Activated CD4-positive, alpha-beta T cell treated with anti-CD3 and anti-CD28 coated beads for 36 hours (primary cell): ENCODE data around the gene CASQ2. TPM values are rescaled to one million over a fixed set of nuclear protein-coding genes. Genes with fewer than 3 reads are reported as not detected.

ENCODE experiments used
- ATAC-seq: fragments of 200-7000 bp; cut with Tn5 transposase; one replicate; pipeline ENCODE4 v1.10.0; 2021; ENCODE audit warnings: mild to moderate bottlenecking, moderate library complexity
- CTCF ChIA-PET: fragments of 350-600 bp; sonication (Branson Sonifier 250); formaldehyde crosslinking; loops from one replicate; lab custom pipeline; 2021; ENCODE audit warnings: antibody characterized with exemption; lab: Charles Lee
- POLR2A ChIA-PET: fragments of 350-600 bp; sonication (Branson Sonifier 250); formaldehyde crosslinking; loops from one replicate; lab custom pipeline; 2021; ENCODE audit warnings: antibody characterized with exemption, inconsistent platforms; lab: Charles Lee
- DNase-seq: peaks from one replicate; pipeline ENCODE4 v3.0.0-alpha.2; 2020
- H3K27ac Mint-ChIP-seq: one replicate; pipeline ENCODE4 v1.8.0; 2021; ENCODE audit warnings: mixed read lengths
- H3K27me3 Mint-ChIP-seq: one replicate; pipeline ENCODE4 v1.8.0; 2021; ENCODE audit warnings: mixed read lengths
- H3K36me3 Mint-ChIP-seq: one replicate; pipeline ENCODE4 v1.8.0; 2021; ENCODE audit warnings: low read depth, mixed read lengths
- H3K4me1 Mint-ChIP-seq: one replicate; pipeline ENCODE4 v1.8.0; 2021; ENCODE audit warnings: mixed read lengths
- H3K4me3 Mint-ChIP-seq: one replicate; pipeline ENCODE4 v1.8.0; 2021; ENCODE audit warnings: mild to moderate bottlenecking, moderate library complexity, mixed read lengths
- H3K9me3 Mint-ChIP-seq: one replicate; pipeline ENCODE4 v1.8.0; 2021; ENCODE audit warnings: low read depth, mixed read lengths
- intact Hi-C, 2 experiments: fragments of 100-400 bp; cut with DNase I in 1 of 2; cut with micrococcal nuclease in 1 of 2; formaldehyde crosslinking; loops; one replicate each; pipeline versions ENCODE4 v1.14.2 to v1.15.1; 2022 to 2024; cut with DNase I, micrococcal nuclease
- total RNA-seq, 2 experiments: library from RNA; stranded (reverse); gene quantifications; one replicate each; pipeline ENCODE4 v1.2.3, GENCODE V29; 2021

CASQ2 gene
- total RNA-seq, 2 experiments from 2014 or later = not detected

GRCh38 chr1:115710859-115711624, 57.5 kb downstream of the CASQ2 start:
- H3K27ac Mint-ChIP-seq = no peak overlapping the region
- no peaks in the 10 kb centered on the region for H3K36me3 Mint-ChIP-seq
- intact Hi-C loops = no loop called here
- ChIA-PET POLR2A (interaction anchor here (0.6 to 0.7 kb wide), 2 partner anchors 28 to 267 kb away, joined by 3 to 5 read pairs; no protein-coding TSS in a partner anchor), CTCF (interaction anchor here (0.6 to 1.7 kb wide), 2 partner anchors 102 to 399 kb away, joined by 4 read pairs; no protein-coding TSS in a partner anchor)
- DNase-seq (no peak), ATAC-seq (peak; percentile 26)
- H3K4me1 Mint-ChIP-seq = no peaks in the 10 kb centered on the region
- peaks cover 10% of the 10 kb centered on the region for H3K27me3 Mint-ChIP-seq
- H3K9me3 Mint-ChIP-seq = no peaks in the 10 kb centered on the region
- H3K4me3 Mint-ChIP-seq = no peak overlapping the region

GRCh38 chr1:115706587-115707425, 61.7 kb downstream of the CASQ2 start:
- H3K36me3 Mint-ChIP-seq = no peaks in the 10 kb centered on the region
- H3K9me3 Mint-ChIP-seq = no peaks in the 10 kb centered on the region
- peaks cover 13% of the 10 kb centered on the region for H3K27me3 Mint-ChIP-seq
- H3K4me1 Mint-ChIP-seq = no peaks in the 10 kb centered on the region
- H3K27ac Mint-ChIP-seq = no peak overlapping the region
- ChIA-PET POLR2A (no interaction called here), CTCF (interaction anchor here (0.6 to 4.0 kb wide), 36 partner anchors 8 to 564 kb away, joined by 3 to 35 read pairs (median 4); no protein-coding TSS in a partner anchor)
- ATAC-seq = peak; percentile 23
- H3K4me3 Mint-ChIP-seq = no peak overlapping the region
- intact Hi-C loops = loop anchor here in 1 of 2 experiments (1.0 kb wide), 1 partner anchor 99 kb away; no protein-coding TSS in a partner anchor
- DNase-seq = no peak

GRCh38 chr1:115705963-115706362, 62.6 kb downstream of the CASQ2 start:
- peaks cover 16% of the 10 kb centered on the region for H3K27me3 Mint-ChIP-seq
- H3K4me3 Mint-ChIP-seq = no peak overlapping the region
- ChIA-PET CTCF (interaction anchor here (0.7 to 4.0 kb wide), 24 partner anchors 11 to 563 kb away, joined by 3 to 35 read pairs (median 4); no protein-coding TSS in a partner anchor), POLR2A (no interaction called here)
- DNase-seq = no peak
- no peaks in the 10 kb centered on the region for H3K36me3 Mint-ChIP-seq
- no peaks in the 10 kb centered on the region for H3K4me1 Mint-ChIP-seq
- no peak for ATAC-seq
- H3K9me3 Mint-ChIP-seq = no peaks in the 10 kb centered on the region
- intact Hi-C loops = no loop called here
- no peak overlapping the region for H3K27ac Mint-ChIP-seq

GRCh38 chr1:115705085-115705951, 63.2 kb downstream of the CASQ2 start:
- POLR2A ChIA-PET = no interaction called here

GRCh38 chr1:115702959-115703358, 65.6 kb downstream of the CASQ2 start:
- no peaks in the 10 kb centered on the region for H3K9me3 Mint-ChIP-seq
- ChIA-PET POLR2A (no interaction called here), CTCF (interaction anchor here (1.3 kb wide), 1 partner anchor 94 kb away, joined by 6 read pairs; no protein-coding TSS in a partner anchor)
- H3K36me3 Mint-ChIP-seq = no peaks in the 10 kb centered on the region
- H3K4me1 Mint-ChIP-seq = no peaks in the 10 kb centered on the region
- H3K27ac Mint-ChIP-seq = no peak overlapping the region
- intact Hi-C loops = no loop called here
- H3K27me3 Mint-ChIP-seq = peaks cover 14% of the 10 kb centered on the region
- DNase-seq (no peak), ATAC-seq (no peak)
- no peak overlapping the region for H3K4me3 Mint-ChIP-seq

More at GRCh38 chr1:115705085-115705951, 63.2 kb downstream of the CASQ2 start:
- CTCF ChIA-PET = interaction anchor here (0.5 to 4.0 kb wide), 7 partner anchors 13 to 388 kb away, joined by 3 to 35 read pairs (median 4); no protein-coding TSS in a partner anchor
- intact Hi-C loops = no loop called here
- no peak for ATAC-seq
- Mint-ChIP-seq H3K36me3 (no peaks in the 10 kb centered on the region), H3K27me3 (peaks cover 18% of the 10 kb centered on the region), H3K4me3 (no peak overlapping the region), H3K4me1 (no peaks in the 10 kb centered on the region), H3K9me3 (no peaks in the 10 kb centered on the region), H3K27ac (no peak overlapping the region)
- no peak for DNase-seq

GRCh38 chr1:115701090-115701489, 67.4 kb downstream of the CASQ2 start:
- no peaks in the 10 kb centered on the region for H3K4me1 Mint-ChIP-seq
- intact Hi-C loops = no loop called here
- ATAC-seq = no peak
- H3K9me3 Mint-ChIP-seq = no peaks in the 10 kb centered on the region
- H3K4me3 Mint-ChIP-seq = no peak overlapping the region
- H3K27me3 Mint-ChIP-seq = peaks cover 10% of the 10 kb centered on the region
- H3K27ac Mint-ChIP-seq = no peak overlapping the region
- POLR2A ChIA-PET = no interaction called here
- CTCF ChIA-PET = interaction anchor here (0.8 kb wide), 1 partner anchor 20 kb away, joined by 4 read pairs; no protein-coding TSS in a partner anchor
- no peaks in the 10 kb centered on the region for H3K36me3 Mint-ChIP-seq
- no peak for DNase-seq

- ChIA-PET CTCF (no interaction called here), POLR2A (no interaction called here)
- intact Hi-C loops = no loop called here
- no peak overlapping the region for H3K4me3 Mint-ChIP-seq
- no peaks in the 10 kb centered on the region for H3K9me3 Mint-ChIP-seq
- H3K36me3 Mint-ChIP-seq = no peaks in the 10 kb centered on the region
- no peak overlapping the region for H3K27ac Mint-ChIP-seq
- H3K27me3 Mint-ChIP-seq = peaks cover 10% of the 10 kb centered on the region
- DNase-seq = no peak
- H3K4me1 Mint-ChIP-seq = no peaks in the 10 kb centered on the region
- no peak for ATAC-seq
Measured at GRCh38 chr1:115697619-115698018, 70.9 kb downstream of the CASQ2 start.

- DNase-seq (no peak), ATAC-seq (no peak)
- Mint-ChIP-seq H3K4me1 (no peaks in the 10 kb centered on the region), H3K27me3 (peaks cover 2% of the 10 kb centered on the region), H3K9me3 (no peaks in the 10 kb centered on the region), H3K27ac (no peak overlapping the region), H3K36me3 (peaks cover 3% of the 10 kb centered on the region), H3K4me3 (no peak overlapping the region)
- POLR2A ChIA-PET = no interaction called here
- intact Hi-C loops = no loop called here
- CTCF ChIA-PET = interaction anchor here (0.8 to 3.6 kb wide), 2 partner anchors 12 to 22 kb away, joined by 3 to 12 read pairs; no protein-coding TSS in a partner anchor
Measured at GRCh38 chr1:115694805-115695204, 73.7 kb downstream of the CASQ2 start.

GRCh38 chr1:115692224-115692623, 76.3 kb downstream of the CASQ2 start:
- DNase-seq (no peak), ATAC-seq (no peak)
- peaks cover 3% of the 10 kb centered on the region for H3K36me3 Mint-ChIP-seq
- no peaks in the 10 kb centered on the region for H3K9me3 Mint-ChIP-seq
- ChIA-PET CTCF (interaction anchor here (3.6 kb wide), 1 partner anchor 14 kb away, joined by 12 read pairs; no protein-coding TSS in a partner anchor), POLR2A (no interaction called here)
- no peaks in the 10 kb centered on the region for H3K4me1 Mint-ChIP-seq
- H3K27ac Mint-ChIP-seq = no peak overlapping the region
- H3K4me3 Mint-ChIP-seq = no peak overlapping the region
- intact Hi-C loops = no loop called here
- no peaks in the 10 kb centered on the region for H3K27me3 Mint-ChIP-seq

GRCh38 chr1:115690972-115691371, 77.5 kb downstream of the CASQ2 start:
- Mint-ChIP-seq H3K9me3 (no peaks in the 10 kb centered on the region), H3K4me1 (no peaks in the 10 kb centered on the region), H3K4me3 (no peak overlapping the region), H3K36me3 (peaks cover 3% of the 10 kb centered on the region), H3K27me3 (no peaks in the 10 kb centered on the region), H3K27ac (no peak overlapping the region)
- no peak for DNase-seq
- intact Hi-C loops = no loop called here
- ATAC-seq = no peak
- CTCF ChIA-PET = interaction anchor here (0.9 kb wide), 1 partner anchor 16 kb away, joined by 3 read pairs; no protein-coding TSS in a partner anchor
- POLR2A ChIA-PET = no interaction called here
